ENCODE measurements around the gene ATRIP. TPM values are rescaled to one million over a fixed set of nuclear protein-coding genes. Genes with fewer than 3 reads are reported as not detected.
A peak's percentile ranks its signal among the peaks of the same experiment; 100 is the strongest.

The ATRIP gene
- total and polyA plus RNA-seq, 2 of the 8 experiments (the other 6 are each of a cell fraction or from before 2014, with no cell fraction given): 18.5 to 20.2 TPM

- TF ChIP-seq CHD7 (IDR thresholded peaks at IDR 0.05; ENCODE audit: insufficient replicate concordance, low read length): no peak
- no peak for TF ChIP-seq TAF7 (optimal IDR thresholded peaks at IDR 0.05; ENCODE audit: borderline replicate concordance, low read depth, low read length)
- no peak for TF ChIP-seq USF2 (IDR thresholded peaks at IDR 0.05; ENCODE audit: low read length)
- TF ChIP-seq CEBPB (IDR thresholded peaks at IDR 0.05; ENCODE audit: low read depth, low read length): no peak
- TF ChIP-seq GTF2F1 (IDR thresholded peaks at IDR 0.05; ENCODE audit: borderline replicate concordance, low read depth, low read length): no peak
- peak; percentile 75 for TF ChIP-seq CHD2 (IDR thresholded peaks at IDR 0.05; ENCODE audit: low read length)
- no peak for TF ChIP-seq SRF (IDR thresholded peaks at IDR 0.05; ENCODE audit: low read depth, low read length)
- peak; percentile 63; the same call in 1 of the 2 replicates for TF ChIP-seq MAFK (IDR thresholded peaks at IDR 0.05; ENCODE audit: low read depth, low read length)
- no peak for TF ChIP-seq JUN (IDR thresholded peaks at IDR 0.05; ENCODE audit: low read depth, low read length)
- peak in 1 of 2 experiments; percentile 53; a peak in 1 of 4 replicates for TF ChIP-seq SIN3A (conservative IDR thresholded peaks at IDR 0.05 in 1 of 2, IDR thresholded peaks at IDR 0.05 in 1 of 2; ENCODE audit: low read depth in 1 of 2, low read length in 2 of 2)
- TF ChIP-seq SP4 (IDR thresholded peaks at IDR 0.05; ENCODE audit: low read length): no peak
- peak; percentile 59 for TF ChIP-seq CREB1 (IDR thresholded peaks at IDR 0.05)
Observed at GRCh38 chr3:48474619-48475018, 28.1 kb downstream of the ATRIP start (continued).

Measured in H1 (cell line).